ENCODE measurements around the gene LMF1. TPM values are rescaled to one million over a fixed set of nuclear protein-coding genes. Genes with fewer than 3 reads are reported as not detected.

LMF1 gene
- total and polyA plus RNA-seq, 2 of the 4 experiments (the other 2 are of a cell fraction): 7.7 to 13.1 TPM

- no peak overlapping the region for H3K56ac ChIP-seq (ENCODE audit: extremely low read depth, insufficient read depth, low read length)
- H4K5ac ChIP-seq (ENCODE audit: low read depth, low read length): no peak overlapping the region
- H2BK20ac ChIP-seq (ENCODE audit: low read depth, low read length): no peak overlapping the region
- H2AK9ac ChIP-seq (replicated peaks; ENCODE audit: low read depth, low read length, poor library complexity): no peak overlapping the region
- dilution Hi-C loops (cut with HindIII; ENCODE audit: low sequenced_read_pairs, unreplicated experiment): no loop called here
- peaks cover 3% of the 10 kb centered on the region for H3K36me3 ChIP-seq (ENCODE audit: control insufficient read depth, insufficient read depth, low read length)
- no peak overlapping the region for H4K91ac ChIP-seq (ENCODE audit: insufficient read depth, low read depth, low read length)
- no peak overlapping the region for H2BK15ac ChIP-seq (ENCODE audit: low read depth, low read length)
- peaks cover 3% of the 10 kb centered on the region; the same call in 1 of the 2 replicates for H3K4me1 ChIP-seq (ENCODE audit: control insufficient read depth, insufficient read depth, low read length)
- POLR2A ChIA-PET (ENCODE audit: unreplicated experiment): no interaction called here
- DNase-seq (no peak), ATAC-seq (ENCODE audit: low read depth) (no peak)
- H3K27ac ChIP-seq (ENCODE audit: insufficient read depth, low read length): no peak overlapping the region
- H3K9me1 ChIP-seq (ENCODE audit: insufficient read depth, low read length): no peaks in the 10 kb centered on the region
- WGBS, 2 experiments (ENCODE audit: extremely low coverage in 2 of 2, insufficient read length in 1 of 2): no CpG with 5 or more reads among the region's 7 CpGs
- H3K23ac ChIP-seq (ENCODE audit: low read depth, low read length): no peak overlapping the region
- no peak overlapping the region for H2AFZ ChIP-seq (replicated peaks; ENCODE audit: low read length, poor library complexity)
- H3K4me2 ChIP-seq (ENCODE audit: low read depth, low read length): no peak overlapping the region
- H3K9ac ChIP-seq (ENCODE audit: low read depth, low read length): no peak overlapping the region
- peaks cover 14% of the 10 kb centered on the region for H3K9me3 ChIP-seq (ENCODE audit: control insufficient read depth, insufficient read depth, low read length)
- BruUV-seq (replicated peaks): no TSS peak
- in situ Hi-C loops (cut with MboI; ENCODE audit: low sequenced_read_pairs): no loop called here
- H2BK120ac ChIP-seq (ENCODE audit: low read depth, low read length): no peak overlapping the region
- no peaks in the 10 kb centered on the region; the same call in 1 of the 2 replicates for H3K27me3 ChIP-seq (ENCODE audit: control insufficient read depth, insufficient read depth, low read length)
- intact Hi-C loops (cut with micrococcal nuclease): no loop called here
- H4K8ac ChIP-seq (ENCODE audit: low read depth in 2 of 2, low read length in 2 of 2): no peak overlapping the region
- no peaks in the 10 kb centered on the region for H3K79me1 ChIP-seq (ENCODE audit: low read depth in 1 of 2, low read length in 2 of 2)
- CTCF ChIA-PET: no interaction called here
- H3K18ac ChIP-seq (ENCODE audit: low read depth, low read length): no peak overlapping the region
- no peak overlapping the region for H3K4me3 ChIP-seq (ENCODE audit: insufficient read depth, low read depth, low read length)
- no peak overlapping the region for H3K14ac ChIP-seq (replicated peaks; ENCODE audit: low read depth, low read length)
- H2BK5ac ChIP-seq (ENCODE audit: low read depth, low read length, poor library complexity, severe bottlenecking): no peak overlapping the region
- no peak overlapping the region for H3K4ac ChIP-seq (ENCODE audit: low read depth, low read length)
- no peak for TF ChIP-seq USF2 (IDR thresholded peaks at IDR 0.05; ENCODE audit: low read depth, low read length)
- no peak for TF ChIP-seq NFE2L2 (IDR thresholded peaks at IDR 0.05; ENCODE audit: low read depth, low read length)
- TF ChIP-seq RFX5 (IDR thresholded peaks at IDR 0.05; ENCODE audit: low read depth, low read length): no peak
- no peak for TF ChIP-seq BHLHE40 (IDR thresholded peaks at IDR 0.05; ENCODE audit: low read depth, low read length)
- no peak for TF ChIP-seq CHD1 (IDR thresholded peaks at IDR 0.05; ENCODE audit: low read depth, low read length)
- TF ChIP-seq CTCF (conservative IDR thresholded peaks at IDR 0.05; ENCODE audit: low read depth, low read length): no peak
- TF ChIP-seq SMC3 (IDR thresholded peaks at IDR 0.05; ENCODE audit: low read depth, low read length): no peak
- TF ChIP-seq POLR2A (IDR thresholded peaks at IDR 0.05; ENCODE audit: low read depth, low read length): no peak
- TF ChIP-seq, protein P1, sequence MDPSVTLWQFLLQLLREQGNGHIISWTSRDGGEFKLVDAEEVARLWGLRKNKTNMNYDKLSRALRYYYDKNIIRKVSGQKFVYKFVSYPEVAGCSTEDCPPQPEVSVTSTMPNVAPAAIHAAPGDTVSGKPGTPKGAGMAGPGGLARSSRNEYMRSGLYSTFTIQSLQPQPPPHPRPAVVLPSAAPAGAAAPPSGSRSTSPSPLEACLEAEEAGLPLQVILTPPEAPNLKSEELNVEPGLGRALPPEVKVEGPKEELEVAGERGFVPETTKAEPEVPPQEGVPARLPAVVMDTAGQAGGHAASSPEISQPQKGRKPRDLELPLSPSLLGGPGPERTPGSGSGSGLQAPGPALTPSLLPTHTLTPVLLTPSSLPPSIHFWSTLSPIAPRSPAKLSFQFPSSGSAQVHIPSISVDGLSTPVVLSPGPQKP (IDR thresholded peaks at IDR 0.05; ENCODE audit: borderline replicate concordance, low read depth, low read length): no peak
- TF ChIP-seq MAFK (IDR thresholded peaks at IDR 0.05; ENCODE audit: low read depth, low read length): no peak
- no peak for TF ChIP-seq CEBPB (IDR thresholded peaks at IDR 0.05; ENCODE audit: low read depth, low read length)
- TF ChIP-seq MAZ (IDR thresholded peaks at IDR 0.05; ENCODE audit: borderline replicate concordance, low read depth, low read length): no peak
- no peak for TF ChIP-seq RCOR1 (IDR thresholded peaks at IDR 0.05; ENCODE audit: insufficient replicate concordance, low read length)
- TF ChIP-seq RAD21 (IDR thresholded peaks at IDR 0.05; ENCODE audit: low read length): no peak
- TF ChIP-seq MXI1 (IDR thresholded peaks at IDR 0.05; ENCODE audit: borderline replicate concordance, low read depth, low read length): no peak
- TF ChIP-seq FOS (IDR thresholded peaks at IDR 0.05; ENCODE audit: low read depth, low read length): no peak
- no peak overlapping the region for H2AK5ac ChIP-seq (ENCODE audit: low read depth, low read length)
- no peaks in the 10 kb centered on the region for H4K20me1 ChIP-seq (ENCODE audit: insufficient read depth, low read length)
Measured at GRCh38 chr16:882256-882655, 88.5 kb downstream of the LMF1 start.
